Mesenchymal stem cell (in vitro differentiated cells and primary cell): ENCODE measurements around the gene MMD2.
A peak's percentile ranks its signal among the peaks of the same experiment; 100 is the strongest.

Source experiments
- DNase-seq: peaks from one replicate; pipeline ENCODE4 v3.0.0-alpha.2; 2013
- H2AFZ ChIP-seq: one replicate; pipeline ENCODE4 v1.6.1; 2013; ENCODE audit warnings: low read depth, mild to moderate bottlenecking, control low read depth, inconsistent platforms, low read length, moderate library complexity
- H2AK5ac ChIP-seq: 2 replicates; pipeline ENCODE4 v1.6.1; 2013; ENCODE audit warnings: low read length, moderate library complexity, mild to moderate bottlenecking, inconsistent platforms; ENCODE audit not compliant: severe bottlenecking
- H2BK120ac ChIP-seq: one replicate; pipeline ENCODE4 v1.6.1; 2013; ENCODE audit warnings: low read depth, mild to moderate bottlenecking, inconsistent platforms, low read length, moderate library complexity
- H2BK12ac ChIP-seq, 2 experiments: one replicate each; pipeline ENCODE4 v1.6.1; 2013; ENCODE audit warnings: inconsistent platforms in 2 of 2, low read length in 2 of 2, mild to moderate bottlenecking in 2 of 2, moderate library complexity in 2 of 2, control low read depth in 1 of 2
- H2BK15ac ChIP-seq: one replicate; pipeline ENCODE4 v1.6.1; 2013; ENCODE audit warnings: mild to moderate bottlenecking, low read depth, inconsistent platforms; ENCODE audit not compliant: poor library complexity, severe bottlenecking
- H2BK5ac ChIP-seq: 2 replicates; pipeline ENCODE4 v1.6.1; 2013; ENCODE audit warnings: low read depth, mild to moderate bottlenecking, low read length, control low read depth, inconsistent platforms; ENCODE audit not compliant: poor library complexity, severe bottlenecking
- H3K14ac ChIP-seq, 2 experiments: one replicate each; pipeline ENCODE4 v1.6.1; 2013; ENCODE audit warnings: inconsistent platforms in 2 of 2, low read length in 2 of 2, control low read depth in 1 of 2, mild to moderate bottlenecking in 1 of 2, moderate library complexity in 1 of 2
- H3K18ac ChIP-seq, 2 experiments: one replicate each; pipeline ENCODE4 v1.6.1; 2013; ENCODE audit warnings: inconsistent platforms in 2 of 2, low read length in 2 of 2, control low read depth in 1 of 2, low read depth in 1 of 2, mild to moderate bottlenecking in 1 of 2
- H3K23ac ChIP-seq, 2 experiments: one replicate each; pipeline ENCODE4 v1.6.1; 2013; ENCODE audit warnings: inconsistent platforms in 2 of 2, low read length in 2 of 2, mild to moderate bottlenecking in 2 of 2, moderate library complexity in 2 of 2, control low read depth in 1 of 2
- H3K27ac ChIP-seq: 2 replicates; pipeline ENCODE4 v1.5.1; 2013; ENCODE audit warnings: mild to moderate bottlenecking, moderate library complexity, low read length, control low read depth, inconsistent platforms; ENCODE audit not compliant: poor library complexity, severe bottlenecking
- H3K27me3 ChIP-seq, 2 experiments: 2 replicates each; pipeline versions ENCODE4 v1.6.1 to v1.7.0; 2013; ENCODE audit warnings: low read length in 2 of 2, mild to moderate bottlenecking in 2 of 2, moderate library complexity in 2 of 2, control low read depth in 1 of 2, inconsistent platforms in 1 of 2; ENCODE audit not compliant: control insufficient read depth in 1 of 2, insufficient read depth in 1 of 2
- H3K36me3 ChIP-seq, 2 experiments: 2 replicates each; pipeline versions ENCODE4 v1.6.1 to v1.7.0; 2013; ENCODE audit warnings: low read length in 2 of 2, control low read depth in 1 of 2, inconsistent platforms in 1 of 2, low read depth in 1 of 2, mild to moderate bottlenecking in 1 of 2; ENCODE audit not compliant: insufficient read depth in 2 of 2, control insufficient read depth in 1 of 2
- H3K4ac ChIP-seq, 2 experiments: one replicate each; pipeline ENCODE4 v1.6.1; 2013; ENCODE audit warnings: inconsistent platforms in 2 of 2, low read length in 2 of 2, mild to moderate bottlenecking in 2 of 2, moderate library complexity in 2 of 2, control low read depth in 1 of 2, low read depth in 1 of 2
- H3K4me1 ChIP-seq: 2 replicates; pipeline ENCODE4 v1.6.1; 2013; ENCODE audit warnings: low read depth, low read length, control low read depth; ENCODE audit not compliant: control insufficient read depth, insufficient read depth
- H3K4me2 ChIP-seq: 2 replicates; pipeline ENCODE4 v1.6.1; 2013; ENCODE audit warnings: low read length, mild to moderate bottlenecking, inconsistent platforms; ENCODE audit not compliant: poor library complexity, severe bottlenecking
- H3K4me3 ChIP-seq, 2 experiments: 2 replicates each; pipeline versions ENCODE4 v1.5.1 to v1.7.0; 2013; ENCODE audit warnings: low read length in 2 of 2, mild to moderate bottlenecking in 2 of 2, control low read depth in 1 of 2, low read depth in 1 of 2; ENCODE audit not compliant: insufficient read depth in 1 of 2
- H3K79me1 ChIP-seq: replicated peaks from 2 replicates; pipeline ENCODE4 v1.6.1; 2013; ENCODE audit warnings: mild to moderate bottlenecking, control low read depth, low read length, inconsistent platforms; ENCODE audit not compliant: poor library complexity, severe bottlenecking
- H3K9ac ChIP-seq: 2 replicates; pipeline ENCODE4 v1.7.0; 2013; ENCODE audit warnings: mild to moderate bottlenecking, low read length, moderate library complexity
- H3K9me3 ChIP-seq: 2 replicates; pipeline ENCODE4 v1.7.0; 2013; ENCODE audit warnings: mild to moderate bottlenecking, low read length; ENCODE audit not compliant: control insufficient read depth
- H4K8ac ChIP-seq: one replicate; pipeline ENCODE4 v1.6.1; 2013; ENCODE audit warnings: inconsistent platforms, mild to moderate bottlenecking, low read length, moderate library complexity
- H4K91ac ChIP-seq: one replicate; pipeline ENCODE4 v1.6.1; 2013; ENCODE audit warnings: mild to moderate bottlenecking, low read length, inconsistent platforms
- WGBS: methylation state at CpG from one replicate; pipeline ENCODE4 v1.1.7; 2013; ENCODE audit warnings: mixed read lengths; 5-methylcytosine and 5-hydroxymethylcytosine counted together

Gene MMD2

DNA sequence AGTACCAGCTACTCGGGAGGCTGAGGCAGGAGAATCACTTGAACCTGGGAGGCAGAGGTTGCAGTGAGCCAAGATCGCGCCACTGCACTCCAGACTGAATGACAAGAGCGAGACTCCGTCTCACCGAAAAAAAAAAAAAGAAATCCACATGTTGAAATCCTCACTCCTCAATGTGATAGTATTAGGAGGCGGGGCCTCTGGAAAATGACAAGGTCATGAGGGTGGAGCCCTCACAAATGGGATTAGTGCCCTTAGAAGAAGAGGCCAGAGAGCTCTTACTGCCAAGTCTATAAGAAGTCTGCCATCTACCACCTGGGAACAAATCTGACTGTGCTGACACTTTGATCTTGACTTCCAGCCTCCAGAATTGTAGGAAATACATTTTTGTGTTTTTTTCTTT lies 10.6 kb downstream of the MMD2 start:
- no peak overlapping the region for H2AFZ ChIP-seq
- H3K18ac ChIP-seq, result no peak overlapping the region
- DNase-seq, result no peak
- no peak overlapping the region for H3K27ac ChIP-seq
- no peak overlapping the region for H2BK12ac ChIP-seq
- peaks cover 3 to 12% of the 10 kb centered on the region in 2 experiments for H3K27me3 ChIP-seq
- H2BK15ac ChIP-seq, result no peak overlapping the region
- WGBS, result 81% methylated on average over 4 of the region's 7 CpGs
- no peak overlapping the region for H3K23ac ChIP-seq
- H3K4ac ChIP-seq, result no peak overlapping the region
- H3K36me3 ChIP-seq, result peaks cover 0 to 3% of the 10 kb centered on the region in 2 experiments
- no peak overlapping the region for H2AK5ac ChIP-seq
- no peaks in the 10 kb centered on the region for H3K79me1 ChIP-seq
- H3K4me3 ChIP-seq, result no peak overlapping the region
- H3K4me2 ChIP-seq, result no peak overlapping the region
- peaks cover 3% of the 10 kb centered on the region for H3K4me1 ChIP-seq
- H3K14ac ChIP-seq, result no peak overlapping the region
- H4K8ac ChIP-seq, result no peak overlapping the region
- no peak overlapping the region for H2BK120ac ChIP-seq
- H2BK5ac ChIP-seq, result no peak overlapping the region
- no peak overlapping the region for H3K9ac ChIP-seq
- peaks cover 4% of the 10 kb centered on the region for H3K9me3 ChIP-seq
- no peak overlapping the region for H4K91ac ChIP-seq

DNA sequence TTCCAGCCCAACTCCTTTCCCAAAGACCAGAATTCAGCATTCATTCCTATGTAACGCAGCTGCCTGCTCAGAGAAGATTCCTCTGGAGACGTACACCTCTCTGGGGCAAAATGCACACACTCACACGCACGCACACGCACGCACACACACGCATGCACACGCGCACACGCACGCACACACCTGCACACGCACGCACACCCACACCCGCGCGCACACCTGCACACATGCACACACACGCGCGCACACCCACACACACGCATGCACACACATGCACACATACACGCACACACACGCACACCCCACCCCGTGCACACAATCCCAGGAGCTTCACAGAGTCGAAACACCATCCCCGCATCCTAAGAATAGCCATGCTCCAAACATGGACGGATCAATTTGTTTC lies 13.0 kb downstream of the MMD2 start:
- H3K36me3 ChIP-seq, result peaks cover 0 to 3% of the 10 kb centered on the region in 2 experiments
- no peak overlapping the region for H3K4me3 ChIP-seq
- WGBS, result 98% methylated on average over 25 of the region's 26 CpGs
- no peak overlapping the region for H3K4ac ChIP-seq
- no peak overlapping the region for H2AK5ac ChIP-seq
- no peak overlapping the region for H2BK12ac ChIP-seq
- peak overlapping the region in 1 of 2 experiments; percentile 41 for H3K14ac ChIP-seq
- H2BK15ac ChIP-seq, result no peak overlapping the region
- H3K18ac ChIP-seq, result no peak overlapping the region
- H3K9me3 ChIP-seq, result peaks cover 4% of the 10 kb centered on the region
- peaks cover 0 to 15% of the 10 kb centered on the region in 2 experiments for H3K27me3 ChIP-seq
- H4K8ac ChIP-seq, result no peak overlapping the region
- H2AFZ ChIP-seq, result no peak overlapping the region
- H3K4me1 ChIP-seq, result peaks cover 3% of the 10 kb centered on the region
- H3K4me2 ChIP-seq, result no peak overlapping the region
- no peak overlapping the region for H4K91ac ChIP-seq
- no peak overlapping the region for H3K27ac ChIP-seq
- no peak overlapping the region for H3K9ac ChIP-seq
- DNase-seq, result no peak
- no peak overlapping the region for H2BK120ac ChIP-seq
- no peaks in the 10 kb centered on the region for H3K79me1 ChIP-seq
- no peak overlapping the region for H2BK5ac ChIP-seq
- H3K23ac ChIP-seq, result no peak overlapping the region

DNA sequence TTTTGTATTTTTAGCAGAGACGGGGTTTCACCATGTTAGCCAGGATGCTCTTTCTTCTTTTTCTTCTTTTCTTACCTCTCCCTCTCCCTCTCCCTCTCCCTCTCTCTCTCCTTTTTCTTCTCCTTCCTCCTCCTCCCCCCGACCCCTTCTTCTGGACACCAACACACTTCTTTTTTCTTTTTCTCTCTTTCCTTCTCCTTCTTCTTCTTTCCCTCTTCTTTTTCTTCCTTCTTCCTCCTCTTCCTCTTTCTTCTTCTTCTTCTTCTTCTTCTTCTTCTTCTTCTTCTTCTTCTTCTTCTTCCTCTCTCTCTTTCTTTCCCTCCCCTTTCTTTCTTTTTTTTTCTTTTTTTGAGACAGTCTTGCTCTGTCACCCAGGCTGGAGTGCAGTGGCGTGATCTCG lies 14.0 kb downstream of the MMD2 start:
- Histone ChIP-seq H3K23ac (no peak overlapping the region), H2BK120ac (no peak overlapping the region), H3K4me3 (no peak overlapping the region), H2BK12ac (no peak overlapping the region), H3K27me3 (peaks cover 0 to 15% of the 10 kb centered on the region in 2 experiments), H3K36me3 (peaks cover 0 to 3% of the 10 kb centered on the region in 2 experiments), H2BK5ac (no peak overlapping the region), H2BK15ac (no peak overlapping the region), H3K79me1 (no peaks in the 10 kb centered on the region), H4K91ac (no peak overlapping the region), H3K9me3 (peaks cover 4% of the 10 kb centered on the region), H3K27ac (no peak overlapping the region), H3K9ac (no peak overlapping the region), H3K4me1 (peaks cover 3% of the 10 kb centered on the region), H3K18ac (no peak overlapping the region), H3K14ac (no peak overlapping the region), H3K4me2 (no peak overlapping the region), H2AFZ (no peak overlapping the region), H2AK5ac (no peak overlapping the region), H4K8ac (no peak overlapping the region), H3K4ac (no peak overlapping the region)
- 73% methylated on average over 4 of the region's 4 CpGs for WGBS
- DNase-seq, result no peak

GRCh38 chr7:4943297-4943696 lies 15.7 kb downstream of the MMD2 start:
- Histone ChIP-seq H4K8ac (no peak overlapping the region), H2AK5ac (no peak overlapping the region), H3K27ac (no peak overlapping the region), H4K91ac (no peak overlapping the region), H2BK12ac (no peak overlapping the region), H3K4me2 (no peak overlapping the region), H3K4me3 (no peak overlapping the region), H3K79me1 (no peaks in the 10 kb centered on the region), H3K36me3 (peaks cover 0 to 3% of the 10 kb centered on the region in 2 experiments), H3K18ac (no peak overlapping the region), H2BK15ac (no peak overlapping the region), H3K4me1 (peaks cover 3% of the 10 kb centered on the region), H3K9me3 (no peaks in the 10 kb centered on the region), H2AFZ (no peak overlapping the region), H2BK120ac (no peak overlapping the region), H3K14ac (no peak overlapping the region), H3K27me3 (peaks cover 0 to 17% of the 10 kb centered on the region in 2 experiments), H3K4ac (no peak overlapping the region), H3K23ac (no peak overlapping the region), H2BK5ac (no peak overlapping the region), H3K9ac (no peak overlapping the region)
- no peak for DNase-seq
- 90% methylated on average over 7 of the region's 10 CpGs for WGBS
